ENCODE data around the gene DCT.

DNA sequence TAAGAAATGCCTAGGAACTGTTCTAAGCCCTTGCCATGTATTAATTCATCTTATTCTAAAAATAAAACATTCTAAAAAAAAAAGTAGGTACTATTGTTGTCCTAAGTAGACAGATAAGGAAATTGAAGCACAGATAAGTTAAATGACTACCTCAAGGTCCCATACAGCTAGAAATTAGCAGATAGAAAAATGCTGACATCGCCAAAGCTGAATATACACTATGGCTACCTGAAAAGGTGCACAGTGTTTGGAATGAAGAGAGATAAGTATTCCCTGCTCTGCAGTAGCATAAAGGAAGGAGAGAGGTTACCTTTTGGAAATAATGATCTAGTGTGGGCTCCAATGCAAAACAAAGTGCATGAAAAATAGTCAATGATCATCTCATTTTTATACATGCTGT, 65.3 kb downstream of the DCT start:
- TF ChIP-seq POLR2A (IDR thresholded peaks at IDR 0.05) (no peak), CTCF (IDR thresholded peaks at IDR 0.05) (no peak)
